Measurements from ENCODE around the gene SAA1.

DNA sequence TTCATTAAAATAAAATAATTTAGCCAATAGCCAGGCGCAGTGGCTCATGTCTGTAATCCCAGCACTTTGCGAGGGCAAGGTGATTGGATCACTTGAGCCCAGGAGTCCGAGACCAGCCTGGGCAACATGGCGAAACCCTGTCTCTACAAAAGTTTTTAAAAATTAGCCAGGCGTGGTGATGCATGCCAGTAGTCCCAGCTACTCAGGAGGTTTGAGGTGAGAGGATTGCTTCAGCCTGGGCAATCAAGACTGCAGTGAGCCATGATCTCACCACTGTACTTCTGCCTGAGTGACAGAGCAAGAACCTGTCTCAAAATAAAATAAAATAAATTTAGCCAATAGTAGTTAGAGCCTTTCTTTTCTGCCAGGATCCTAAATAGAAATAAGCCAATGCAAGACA lies 43.6 kb downstream of the SAA1 start:
- TF ChIP-seq, protein P1, sequence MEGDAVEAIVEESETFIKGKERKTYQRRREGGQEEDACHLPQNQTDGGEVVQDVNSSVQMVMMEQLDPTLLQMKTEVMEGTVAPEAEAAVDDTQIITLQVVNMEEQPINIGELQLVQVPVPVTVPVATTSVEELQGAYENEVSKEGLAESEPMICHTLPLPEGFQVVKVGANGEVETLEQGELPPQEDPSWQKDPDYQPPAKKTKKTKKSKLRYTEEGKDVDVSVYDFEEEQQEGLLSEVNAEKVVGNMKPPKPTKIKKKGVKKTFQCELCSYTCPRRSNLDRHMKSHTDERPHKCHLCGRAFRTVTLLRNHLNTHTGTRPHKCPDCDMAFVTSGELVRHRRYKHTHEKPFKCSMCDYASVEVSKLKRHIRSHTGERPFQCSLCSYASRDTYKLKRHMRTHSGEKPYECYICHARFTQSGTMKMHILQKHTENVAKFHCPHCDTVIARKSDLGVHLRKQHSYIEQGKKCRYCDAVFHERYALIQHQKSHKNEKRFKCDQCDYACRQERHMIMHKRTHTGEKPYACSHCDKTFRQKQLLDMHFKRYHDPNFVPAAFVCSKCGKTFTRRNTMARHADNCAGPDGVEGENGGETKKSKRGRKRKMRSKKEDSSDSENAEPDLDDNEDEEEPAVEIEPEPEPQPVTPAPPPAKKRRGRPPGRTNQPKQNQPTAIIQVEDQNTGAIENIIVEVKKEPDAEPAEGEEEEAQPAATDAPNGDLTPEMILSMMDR (optimal IDR thresholded peaks at IDR 0.05 in 1 of 3, IDR thresholded peaks at IDR 0.05 in 1 of 3, conservative IDR thresholded peaks at IDR 0.05 in 1 of 3; ENCODE audit: extremely low read depth in 1 of 3, insufficient read depth in 2 of 3, low read length in 3 of 3), result no peak
- TF ChIP-seq EZH2 (IDR thresholded peaks at IDR 0.05; ENCODE audit: low read length), result no peak

All from keratinocyte (primary cell).